ENCODE data around the gene TRAF3.

The TRAF3 gene

DNA sequence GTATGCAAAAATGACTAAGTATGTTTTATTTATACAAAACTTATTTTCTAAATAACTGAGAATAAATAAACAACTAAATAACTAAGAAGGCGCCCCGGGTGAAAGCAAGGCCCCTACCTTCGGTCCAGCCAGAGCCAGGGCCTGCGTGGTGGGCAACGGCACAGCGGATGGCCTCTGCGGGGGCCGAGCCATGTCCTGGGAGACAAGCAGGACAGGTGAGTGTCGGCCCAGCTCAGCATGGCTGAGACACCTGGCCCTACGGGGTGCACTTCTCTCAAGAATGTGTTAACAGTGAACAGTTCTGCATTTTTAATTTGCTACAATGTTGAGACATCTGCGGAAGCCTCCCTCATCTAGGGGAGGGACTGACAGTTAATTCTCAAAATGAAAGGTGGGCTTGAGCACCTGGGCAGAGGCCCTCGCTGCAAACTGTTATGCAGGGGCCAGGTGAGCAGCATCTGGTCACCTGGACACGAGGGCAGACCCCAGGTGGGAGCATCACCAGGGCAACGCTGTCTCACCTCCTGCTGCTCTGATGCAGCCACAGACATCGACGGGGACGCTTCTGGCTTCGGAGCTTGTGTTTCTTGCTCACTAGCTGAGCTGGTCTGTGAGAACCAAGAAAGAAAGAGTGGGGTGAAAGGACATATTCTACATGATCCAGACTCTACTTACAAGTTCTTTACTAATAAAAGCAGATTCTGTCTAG is 177.0 kb downstream of the TRAF3 start:
- no peak for DNase-seq (ENCODE audit: low read depth in 2 of 2)

DNA sequence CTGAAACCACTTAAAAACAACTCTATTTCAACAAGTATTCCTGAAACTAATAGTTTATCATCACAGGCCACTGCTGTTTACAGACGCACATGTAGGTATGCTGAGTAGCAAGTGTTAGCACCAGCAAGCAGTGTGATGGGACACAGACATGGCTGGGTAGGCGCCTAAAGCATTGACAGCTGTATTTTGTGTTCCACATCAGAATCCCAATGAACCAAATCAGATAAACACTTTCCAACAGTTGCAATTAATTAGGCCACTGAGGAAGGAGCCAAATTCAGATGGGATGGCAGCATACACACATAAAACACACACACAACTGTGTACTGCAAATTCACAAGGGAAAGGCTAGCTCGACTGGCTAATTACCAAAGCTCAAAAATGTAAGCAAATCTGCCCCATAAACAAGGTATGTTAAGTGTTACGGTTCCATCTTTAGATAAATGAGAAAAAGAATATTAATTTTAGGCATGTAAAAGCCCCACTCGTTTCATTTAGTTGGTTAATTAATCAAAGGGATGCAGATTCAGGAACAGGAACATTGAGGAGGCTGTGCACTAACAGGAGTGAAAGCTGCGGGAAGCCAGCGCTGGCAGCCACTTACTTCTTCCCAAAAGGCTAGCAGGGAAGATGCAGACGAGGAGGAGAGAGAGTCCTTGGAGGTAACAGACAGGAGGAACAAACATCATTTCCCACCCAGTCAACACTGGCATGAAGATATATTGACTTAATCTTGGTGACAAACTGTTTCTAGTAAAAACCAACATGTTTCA is 178.6 kb downstream of the TRAF3 start:
- DNase-seq (ENCODE audit: low read depth in 2 of 2), result no peak

DNA sequence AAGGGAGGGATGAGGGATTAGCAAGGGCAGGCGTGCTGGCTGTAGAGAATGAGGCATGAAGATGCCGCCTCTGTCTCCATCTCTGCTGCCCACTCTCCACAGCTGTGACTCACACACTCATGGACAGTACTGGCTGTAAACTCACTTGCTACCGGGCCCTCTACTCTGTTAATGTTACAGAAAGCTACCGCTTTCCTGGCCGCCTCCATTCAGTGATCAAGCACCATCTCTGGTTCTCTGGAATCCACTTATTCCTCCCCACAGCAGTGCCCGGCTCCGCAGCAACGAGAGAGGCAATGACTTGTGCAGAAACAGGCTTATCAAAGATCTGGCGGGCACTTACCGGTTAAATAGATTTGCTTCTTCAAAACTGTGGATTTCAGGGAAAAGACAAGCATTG is 180.0 kb downstream of the TRAF3 start:
- DNase-seq (ENCODE audit: low read depth in 2 of 2), result no peak

DNA sequence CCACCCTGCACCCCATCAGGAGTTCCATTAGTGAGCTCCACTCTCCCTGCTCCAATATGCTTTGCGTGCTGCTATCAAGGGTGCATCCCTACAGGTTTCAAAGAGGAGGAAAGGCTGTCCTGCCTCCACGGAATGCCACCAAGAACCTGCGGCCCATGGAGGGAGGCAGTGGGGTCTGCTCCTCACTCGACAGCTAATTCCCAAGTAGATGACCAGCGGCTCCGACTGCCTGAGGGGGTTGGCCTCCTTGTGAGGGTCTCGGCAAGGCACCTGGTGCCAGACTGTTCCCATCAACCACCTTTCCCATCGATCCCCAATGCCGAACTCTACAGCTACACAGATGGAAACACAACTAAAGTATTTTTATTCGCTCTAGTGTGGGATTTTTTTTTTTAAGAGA is 181.2 kb downstream of the TRAF3 start:
- DNase-seq (ENCODE audit: low read depth in 2 of 2), result no peak

All from stimulated activated CD8-positive, alpha-beta memory T cell treated with anti-CD3 and anti-CD28 coated beads, Interleukin-2, amount 100 ng/mL, for 1 hour (primary cell).